Measurements from ENCODE around the gene ING5. TPM values are rescaled to one million over a fixed set of nuclear protein-coding genes. Genes with fewer than 3 reads are reported as not detected.

The ING5 gene
- total RNA-seq, 1 experiment from 2014 or later = 28.6 TPM

DNA sequence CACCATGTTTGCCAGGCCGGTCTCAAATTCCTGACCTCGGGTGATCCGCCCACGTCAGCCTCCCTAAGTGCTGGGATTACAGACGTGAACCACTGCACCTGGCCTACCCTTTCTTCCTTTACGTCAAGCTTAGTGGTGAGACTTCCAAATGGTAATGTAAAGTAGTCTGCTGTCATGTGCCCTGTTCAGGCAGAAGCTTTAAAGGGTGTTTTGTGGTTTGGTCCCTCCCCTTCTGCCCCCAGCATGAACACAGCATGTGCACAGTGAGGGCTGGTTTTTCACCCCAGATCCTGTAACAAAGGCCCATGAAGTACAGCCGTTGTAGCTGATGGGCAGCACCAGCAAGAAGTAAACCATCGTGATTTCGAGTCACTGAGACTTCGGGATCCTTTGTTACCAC is 12.5 kb upstream of the ING5 start:
- ChIA-PET CTCF (no interaction called here), POLR2A (no interaction called here)
- Mint-ChIP-seq H3K27ac (ENCODE audit: unreplicated experiment) (no peak overlapping the region), H3K9me3 (ENCODE audit: unreplicated experiment) (no peaks in the 10 kb centered on the region), H3K4me3 (ENCODE audit: unreplicated experiment) (no peak overlapping the region), H3K36me3 (ENCODE audit: insufficient read depth, unreplicated experiment) (peaks cover 25% of the 10 kb centered on the region), H3K27me3 (ENCODE audit: insufficient read depth, unreplicated experiment) (no peaks in the 10 kb centered on the region), H3K4me1 (ENCODE audit: low read depth, unreplicated experiment) (no peaks in the 10 kb centered on the region)
- no peak for DNase-seq
- Histone ChIP-seq H3K9me3 (no peaks in the 10 kb centered on the region), H3K27me3 (replicated peaks; ENCODE audit: control insufficient read depth, insufficient read depth, low read length) (no peaks in the 10 kb centered on the region), H3K4me3 (ENCODE audit: low read depth, low read length) (no peak overlapping the region), H3K36me3 (ENCODE audit: control insufficient read depth, insufficient read depth, low read length) (peaks cover 1% of the 10 kb centered on the region; the same call in 1 of the 2 replicates), H3K4me1 (peaks cover 4% of the 10 kb centered on the region; the same call in 1 of the 2 replicates)
- TF ChIP-seq, protein P1, sequence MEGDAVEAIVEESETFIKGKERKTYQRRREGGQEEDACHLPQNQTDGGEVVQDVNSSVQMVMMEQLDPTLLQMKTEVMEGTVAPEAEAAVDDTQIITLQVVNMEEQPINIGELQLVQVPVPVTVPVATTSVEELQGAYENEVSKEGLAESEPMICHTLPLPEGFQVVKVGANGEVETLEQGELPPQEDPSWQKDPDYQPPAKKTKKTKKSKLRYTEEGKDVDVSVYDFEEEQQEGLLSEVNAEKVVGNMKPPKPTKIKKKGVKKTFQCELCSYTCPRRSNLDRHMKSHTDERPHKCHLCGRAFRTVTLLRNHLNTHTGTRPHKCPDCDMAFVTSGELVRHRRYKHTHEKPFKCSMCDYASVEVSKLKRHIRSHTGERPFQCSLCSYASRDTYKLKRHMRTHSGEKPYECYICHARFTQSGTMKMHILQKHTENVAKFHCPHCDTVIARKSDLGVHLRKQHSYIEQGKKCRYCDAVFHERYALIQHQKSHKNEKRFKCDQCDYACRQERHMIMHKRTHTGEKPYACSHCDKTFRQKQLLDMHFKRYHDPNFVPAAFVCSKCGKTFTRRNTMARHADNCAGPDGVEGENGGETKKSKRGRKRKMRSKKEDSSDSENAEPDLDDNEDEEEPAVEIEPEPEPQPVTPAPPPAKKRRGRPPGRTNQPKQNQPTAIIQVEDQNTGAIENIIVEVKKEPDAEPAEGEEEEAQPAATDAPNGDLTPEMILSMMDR (IDR thresholded peaks at IDR 0.05; ENCODE audit: insufficient read depth in 1 of 2, low read depth in 1 of 2, low read length in 1 of 2, severe bottlenecking in 1 of 2, unreplicated experiment in 1 of 2) = no peak
- intact Hi-C loops (cut with micrococcal nuclease; ENCODE audit: unreplicated experiment) = no loop called here
- no TSS peak for BruUV-seq (replicated peaks)

DNA sequence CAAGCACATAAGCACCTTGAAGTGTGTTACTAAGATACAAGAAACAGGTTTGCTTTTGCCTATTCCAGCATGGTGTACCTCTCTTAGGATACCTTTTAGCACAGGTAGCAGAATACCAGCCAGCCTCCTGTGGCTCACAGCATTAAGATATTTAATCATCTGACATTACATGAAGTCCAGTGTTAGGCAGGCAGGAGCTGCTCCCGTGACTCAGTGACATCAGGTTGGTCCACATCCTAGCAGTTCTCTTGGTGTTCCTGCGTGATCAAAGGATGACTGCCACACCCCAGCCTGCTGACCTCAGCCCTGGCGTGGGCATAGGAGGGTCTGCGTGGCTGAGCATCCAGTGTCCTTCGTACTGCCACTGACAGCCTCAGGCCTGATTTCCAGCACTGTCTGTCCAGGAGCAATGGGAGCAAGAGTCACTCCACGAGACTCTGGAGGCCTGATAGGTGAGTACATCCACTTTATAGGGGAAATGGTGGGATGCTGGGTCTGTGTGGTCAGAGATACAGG is 11.6 kb upstream of the ING5 start:
- no peak overlapping the region for H3K4me3 Mint-ChIP-seq (ENCODE audit: unreplicated experiment)
- CTCF ChIA-PET = no interaction called here
- no peak for DNase-seq

DNA sequence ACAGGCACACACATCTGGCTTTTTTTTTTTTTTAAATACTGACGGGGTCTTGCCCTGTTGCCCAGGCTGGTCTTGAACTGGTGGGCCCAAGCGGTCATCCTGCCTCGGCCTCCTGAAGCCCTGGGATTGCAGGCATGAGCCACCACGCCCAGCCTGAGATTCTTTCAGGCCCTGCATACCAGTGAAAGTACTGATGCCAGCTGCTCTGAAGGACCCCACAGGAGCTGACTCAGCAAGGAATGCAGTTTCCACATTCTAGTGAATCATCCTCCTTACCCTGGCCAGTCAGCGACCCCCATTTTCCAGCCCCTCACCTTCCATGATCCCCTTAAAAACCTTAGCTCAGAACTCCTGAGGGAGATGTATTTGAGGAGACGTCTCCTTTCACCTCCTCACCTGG is 9.4 kb upstream of the ING5 start:
- Mint-ChIP-seq H3K4me1 (ENCODE audit: low read depth, unreplicated experiment) (no peaks in the 10 kb centered on the region), H3K4me3 (ENCODE audit: unreplicated experiment) (no peak overlapping the region), H3K36me3 (ENCODE audit: insufficient read depth, unreplicated experiment) (peaks cover 15% of the 10 kb centered on the region), H3K9me3 (ENCODE audit: unreplicated experiment) (no peaks in the 10 kb centered on the region), H3K27ac (ENCODE audit: unreplicated experiment) (no peak overlapping the region), H3K27me3 (ENCODE audit: insufficient read depth, unreplicated experiment) (no peaks in the 10 kb centered on the region)
- TF ChIP-seq, protein P1 (IDR thresholded peaks at IDR 0.05; ENCODE audit: insufficient read depth in 1 of 2, low read depth in 1 of 2, low read length in 1 of 2, severe bottlenecking in 1 of 2, unreplicated experiment in 1 of 2) = no peak
- Histone ChIP-seq H3K27me3 (replicated peaks; ENCODE audit: control insufficient read depth, insufficient read depth, low read length) (no peaks in the 10 kb centered on the region), H3K9me3 (no peaks in the 10 kb centered on the region), H3K36me3 (ENCODE audit: control insufficient read depth, insufficient read depth, low read length) (peaks cover 1% of the 10 kb centered on the region; the same call in 1 of the 2 replicates), H3K4me1 (peaks cover 4% of the 10 kb centered on the region; the same call in 1 of the 2 replicates), H3K4me3 (ENCODE audit: low read depth, low read length) (no peak overlapping the region)
- no peak for DNase-seq
- no TSS peak for BruUV-seq (replicated peaks)
- CTCF ChIA-PET = no interaction called here
- POLR2A ChIA-PET = interaction anchor here (0.6 to 0.9 kb wide), 2 partner anchors 9 to 152 kb away, joined by 3 to 10 read pairs; partner anchors contain the start of gene ING5
- intact Hi-C loops (cut with micrococcal nuclease; ENCODE audit: unreplicated experiment) = no loop called here

More for the DNA sequence above, 11.6 kb upstream of the ING5 start:
- POLR2A ChIA-PET = no interaction called here
- Histone ChIP-seq H3K4me3 (ENCODE audit: low read depth, low read length) (no peak overlapping the region), H3K36me3 (ENCODE audit: control insufficient read depth, insufficient read depth, low read length) (peaks cover 1% of the 10 kb centered on the region; the same call in 1 of the 2 replicates), H3K9me3 (no peaks in the 10 kb centered on the region), H3K4me1 (peaks cover 4% of the 10 kb centered on the region; the same call in 1 of the 2 replicates), H3K27me3 (replicated peaks; ENCODE audit: control insufficient read depth, insufficient read depth, low read length) (no peaks in the 10 kb centered on the region)
- H3K27ac Mint-ChIP-seq (ENCODE audit: unreplicated experiment) = no peak overlapping the region
- H3K27me3 Mint-ChIP-seq (ENCODE audit: insufficient read depth, unreplicated experiment) = no peaks in the 10 kb centered on the region
- BruUV-seq (replicated peaks) = no TSS peak
- H3K36me3 Mint-ChIP-seq (ENCODE audit: insufficient read depth, unreplicated experiment) = peaks cover 19% of the 10 kb centered on the region
- H3K9me3 Mint-ChIP-seq (ENCODE audit: unreplicated experiment) = no peaks in the 10 kb centered on the region
- TF ChIP-seq, protein P1 (IDR thresholded peaks at IDR 0.05; ENCODE audit: insufficient read depth in 1 of 2, low read depth in 1 of 2, low read length in 1 of 2, severe bottlenecking in 1 of 2, unreplicated experiment in 1 of 2) = no peak
- no peaks in the 10 kb centered on the region for H3K4me1 Mint-ChIP-seq (ENCODE audit: low read depth, unreplicated experiment)
- intact Hi-C loops (cut with micrococcal nuclease; ENCODE audit: unreplicated experiment) = no loop called here
